ENCODE results near the gene LMX1A.

The LMX1A gene

DNA sequence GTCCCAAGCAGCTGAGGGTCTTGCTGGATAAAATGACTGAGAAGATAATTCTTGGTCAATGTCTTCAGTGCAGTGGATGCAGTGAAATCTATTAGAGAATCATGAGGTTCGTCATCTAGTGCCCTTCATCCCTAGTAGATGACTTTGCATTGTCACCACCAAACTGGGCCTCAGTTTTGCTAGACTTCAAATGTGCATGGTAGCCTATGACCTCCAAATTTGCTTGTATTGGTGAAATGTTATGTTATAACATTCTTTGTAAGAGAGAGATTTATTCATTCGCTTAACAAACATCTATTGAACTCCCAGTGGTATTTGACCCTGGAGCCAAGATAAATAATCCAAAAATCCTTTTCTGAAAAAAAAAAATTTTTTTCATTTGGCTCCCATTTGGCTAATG lies 183.8 kb downstream of the LMX1A start:
- ChIA-PET CTCF (no interaction called here), POLR2A (no interaction called here)
- WGBS (ENCODE audit: insufficient coverage) = 100% methylated on average over 1 of the region's 2 CpGs
- Histone ChIP-seq H3K27ac (ENCODE audit: insufficient read depth in 1 of 2, low read depth in 1 of 2, low read length in 2 of 2, poor library complexity in 1 of 2, severe bottlenecking in 2 of 2) (no peak overlapping the region), H3K4me1 (ENCODE audit: control extremely low read depth in 1 of 4, control insufficient read depth in 4 of 4, insufficient read depth in 4 of 4, low read length in 3 of 4) (no peaks in the 10 kb centered on the region), H3K27me3 (replicated peaks in 2 of 5; ENCODE audit: control insufficient read depth in 4 of 5, insufficient read depth in 5 of 5, low read length in 4 of 5) (peaks cover 0 to 12% (median 0%) of the 10 kb centered on the region in 5 experiments), H3K9me3 (ENCODE audit: control extremely low read depth in 1 of 5, control insufficient read depth in 4 of 5, insufficient read depth in 2 of 5, low read depth in 1 of 5, low read length in 4 of 5) (no peaks in the 10 kb centered on the region), H3K36me3 (ENCODE audit: control insufficient read depth in 4 of 4, insufficient read depth in 4 of 4, low read length in 3 of 4) (no peaks in the 10 kb centered on the region), H3K4me3 (ENCODE audit: control insufficient read depth in 1 of 7, extremely low read depth in 1 of 7, insufficient read depth in 4 of 7, low read depth in 2 of 7, low read length in 6 of 7) (no peak overlapping the region)
- DNase-seq = no peak

GRCh38 chr1:165169729-165170128 lies 186.8 kb downstream of the LMX1A start:
- H3K9me3 ChIP-seq (ENCODE audit: control extremely low read depth in 1 of 5, control insufficient read depth in 4 of 5, insufficient read depth in 2 of 5, low read depth in 1 of 5, low read length in 4 of 5) = no peaks in the 10 kb centered on the region
- POLR2A ChIA-PET = no interaction called here
- no peaks in the 10 kb centered on the region for H3K4me1 ChIP-seq (ENCODE audit: control extremely low read depth in 1 of 4, control insufficient read depth in 4 of 4, insufficient read depth in 4 of 4, low read length in 3 of 4)
- WGBS (ENCODE audit: insufficient coverage) = 100% methylated on average over 1 of the region's 3 CpGs
- peaks cover 0 to 12% (median 0%) of the 10 kb centered on the region in 5 experiments for H3K27me3 ChIP-seq (replicated peaks in 2 of 5; ENCODE audit: control insufficient read depth in 4 of 5, insufficient read depth in 5 of 5, low read length in 4 of 5)
- H3K36me3 ChIP-seq (ENCODE audit: control insufficient read depth in 4 of 4, insufficient read depth in 4 of 4, low read length in 3 of 4) = no peaks in the 10 kb centered on the region
- CTCF ChIA-PET = no interaction called here
- H3K27ac ChIP-seq (ENCODE audit: insufficient read depth in 1 of 2, low read depth in 1 of 2, low read length in 2 of 2, poor library complexity in 1 of 2, severe bottlenecking in 2 of 2) = no peak overlapping the region
- no peak for DNase-seq
- H3K4me3 ChIP-seq (ENCODE audit: control insufficient read depth in 1 of 7, extremely low read depth in 1 of 7, insufficient read depth in 4 of 7, low read depth in 2 of 7, low read length in 6 of 7) = no peak overlapping the region

- no peak overlapping the region for H3K27ac ChIP-seq (ENCODE audit: insufficient read depth in 1 of 2, low read depth in 1 of 2, low read length in 2 of 2, poor library complexity in 1 of 2, severe bottlenecking in 2 of 2)
- no peaks in the 10 kb centered on the region for H3K9me3 ChIP-seq (ENCODE audit: control extremely low read depth in 1 of 5, control insufficient read depth in 4 of 5, insufficient read depth in 2 of 5, low read depth in 1 of 5, low read length in 4 of 5)
- ChIA-PET CTCF (no interaction called here), POLR2A (no interaction called here)
- DNase-seq = no peak
- H3K4me3 ChIP-seq (ENCODE audit: control insufficient read depth in 1 of 7, extremely low read depth in 1 of 7, insufficient read depth in 4 of 7, low read depth in 2 of 7, low read length in 6 of 7) = no peak overlapping the region
- H3K27me3 ChIP-seq (replicated peaks in 2 of 5; ENCODE audit: control insufficient read depth in 4 of 5, insufficient read depth in 5 of 5, low read length in 4 of 5) = peaks cover 0 to 12% (median 0%) of the 10 kb centered on the region in 5 experiments
- no peaks in the 10 kb centered on the region for H3K4me1 ChIP-seq (ENCODE audit: control extremely low read depth in 1 of 4, control insufficient read depth in 4 of 4, insufficient read depth in 4 of 4, low read length in 3 of 4)
- WGBS (ENCODE audit: insufficient coverage) = 0% methylated on average over 1 of the region's 1 CpG
- H3K36me3 ChIP-seq (ENCODE audit: control insufficient read depth in 4 of 4, insufficient read depth in 4 of 4, low read length in 3 of 4) = no peaks in the 10 kb centered on the region
These were observed 187.5 kb downstream of the LMX1A start for GRCh38 chr1:165169028-165169427.

DNA sequence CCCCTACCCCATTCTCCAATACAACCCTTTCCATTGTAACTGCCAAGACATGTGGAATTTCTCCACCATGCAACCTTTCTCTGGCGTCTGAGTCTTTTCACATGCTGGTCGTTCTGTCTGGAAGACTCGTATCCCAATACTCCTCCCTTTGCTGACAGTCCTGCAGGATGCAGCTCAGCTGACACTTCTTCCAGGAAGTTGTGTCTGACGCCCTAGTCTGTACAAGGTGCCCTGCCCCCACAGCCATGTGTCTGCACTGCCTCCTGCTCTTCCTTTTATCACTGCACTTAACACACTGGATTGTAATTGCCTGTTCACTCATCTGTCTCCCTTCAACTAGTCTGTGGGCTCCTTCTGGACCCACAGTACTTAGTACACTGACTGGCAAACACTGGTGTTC lies 188.0 kb downstream of the LMX1A start:
- POLR2A ChIA-PET = no interaction called here
- CTCF ChIA-PET = no interaction called here
- 65% methylated on average over 4 of the region's 4 CpGs for WGBS (ENCODE audit: insufficient coverage)

GRCh38 chr1:165162671-165163241 lies 193.8 kb downstream of the LMX1A start:
- Histone ChIP-seq H3K9me3 (ENCODE audit: control extremely low read depth in 1 of 5, control insufficient read depth in 4 of 5, insufficient read depth in 2 of 5, low read depth in 1 of 5, low read length in 4 of 5) (no peaks in the 10 kb centered on the region), H3K27me3 (replicated peaks in 2 of 5; ENCODE audit: control insufficient read depth in 4 of 5, insufficient read depth in 5 of 5, low read length in 4 of 5) (peaks cover 0 to 11% (median 0%) of the 10 kb centered on the region in 5 experiments), H3K4me1 (ENCODE audit: control extremely low read depth in 1 of 4, control insufficient read depth in 4 of 4, insufficient read depth in 4 of 4, low read length in 3 of 4) (no peaks in the 10 kb centered on the region), H3K36me3 (ENCODE audit: control insufficient read depth in 4 of 4, insufficient read depth in 4 of 4, low read length in 3 of 4) (no peaks in the 10 kb centered on the region), H3K4me3 (ENCODE audit: control insufficient read depth in 1 of 7, extremely low read depth in 1 of 7, insufficient read depth in 4 of 7, low read depth in 2 of 7, low read length in 6 of 7) (no peak overlapping the region), H3K27ac (ENCODE audit: insufficient read depth in 1 of 2, low read depth in 1 of 2, low read length in 2 of 2, poor library complexity in 1 of 2, severe bottlenecking in 2 of 2) (no peak overlapping the region)
- DNase-seq = peak in 1 of 3 donors; percentile 5
- ChIA-PET POLR2A (interaction anchor here (0.5 kb wide), 1 partner anchor 624 kb away, joined by 3 read pairs; no protein-coding TSS in a partner anchor), CTCF (interaction anchor here (2.7 kb wide), 1 partner anchor 20 kb away, joined by 7 read pairs; no protein-coding TSS in a partner anchor)
- 45% methylated on average over 9 of the region's 11 CpGs for WGBS (ENCODE audit: insufficient coverage)

More for the DNA sequence above, 188.0 kb downstream of the LMX1A start:
- no peaks in the 10 kb centered on the region for H3K4me1 ChIP-seq (ENCODE audit: control extremely low read depth in 1 of 4, control insufficient read depth in 4 of 4, insufficient read depth in 4 of 4, low read length in 3 of 4)
- H3K27me3 ChIP-seq (replicated peaks in 2 of 5; ENCODE audit: control insufficient read depth in 4 of 5, insufficient read depth in 5 of 5, low read length in 4 of 5) = peaks cover 0 to 12% (median 0%) of the 10 kb centered on the region in 5 experiments
- H3K36me3 ChIP-seq (ENCODE audit: control insufficient read depth in 4 of 4, insufficient read depth in 4 of 4, low read length in 3 of 4) = no peaks in the 10 kb centered on the region
- H3K4me3 ChIP-seq (ENCODE audit: control insufficient read depth in 1 of 7, extremely low read depth in 1 of 7, insufficient read depth in 4 of 7, low read depth in 2 of 7, low read length in 6 of 7) = no peak overlapping the region
- H3K9me3 ChIP-seq (ENCODE audit: control extremely low read depth in 1 of 5, control insufficient read depth in 4 of 5, insufficient read depth in 2 of 5, low read depth in 1 of 5, low read length in 4 of 5) = no peaks in the 10 kb centered on the region
- H3K27ac ChIP-seq (ENCODE audit: insufficient read depth in 1 of 2, low read depth in 1 of 2, low read length in 2 of 2, poor library complexity in 1 of 2, severe bottlenecking in 2 of 2) = no peak overlapping the region
- no peak for DNase-seq

DNA sequence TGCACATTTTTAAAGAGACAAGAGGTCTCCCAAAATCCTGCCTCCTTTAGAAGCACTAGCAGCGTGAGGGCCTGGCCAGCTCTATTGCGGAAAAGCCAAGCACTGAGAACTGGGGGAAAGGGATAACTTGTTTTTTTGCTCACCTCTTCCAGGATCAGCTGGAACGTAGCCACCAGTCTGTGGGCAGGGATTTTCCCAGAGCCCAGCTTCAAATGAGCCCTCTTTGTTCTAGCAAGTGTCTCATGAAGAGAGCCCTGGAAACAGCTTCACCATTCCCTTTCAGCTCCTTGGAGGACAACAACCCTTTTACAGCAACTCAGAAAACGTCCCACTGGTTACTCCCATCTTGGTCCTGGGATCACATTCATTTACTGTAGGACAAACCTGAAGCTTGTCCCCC lies 195.4 kb downstream of the LMX1A start:
- Histone ChIP-seq H3K9me3 (ENCODE audit: control extremely low read depth in 1 of 5, control insufficient read depth in 4 of 5, insufficient read depth in 2 of 5, low read depth in 1 of 5, low read length in 4 of 5) (peaks cover 0 to 3% (median 0%) of the 10 kb centered on the region in 5 experiments), H3K27ac (ENCODE audit: insufficient read depth in 1 of 2, low read depth in 1 of 2, low read length in 2 of 2, poor library complexity in 1 of 2, severe bottlenecking in 2 of 2) (no peak overlapping the region), H3K4me3 (ENCODE audit: control insufficient read depth in 1 of 7, extremely low read depth in 1 of 7, insufficient read depth in 4 of 7, low read depth in 2 of 7, low read length in 6 of 7) (no peak overlapping the region), H3K4me1 (ENCODE audit: control extremely low read depth in 1 of 4, control insufficient read depth in 4 of 4, insufficient read depth in 4 of 4, low read length in 3 of 4) (no peaks in the 10 kb centered on the region), H3K27me3 (replicated peaks in 2 of 5; ENCODE audit: control insufficient read depth in 4 of 5, insufficient read depth in 5 of 5, low read length in 4 of 5) (peaks cover 0 to 13% (median 2%) of the 10 kb centered on the region in 5 experiments), H3K36me3 (ENCODE audit: control insufficient read depth in 4 of 4, insufficient read depth in 4 of 4, low read length in 3 of 4) (no peaks in the 10 kb centered on the region)
- DNase-seq = no peak
- ChIA-PET POLR2A (no interaction called here), CTCF (interaction anchor here (1.0 to 2.7 kb wide), 2 partner anchors 15 to 18 kb away, joined by 3 to 7 read pairs; no protein-coding TSS in a partner anchor)
- 85% methylated on average over 4 of the region's 4 CpGs for WGBS (ENCODE audit: insufficient coverage)

DNA sequence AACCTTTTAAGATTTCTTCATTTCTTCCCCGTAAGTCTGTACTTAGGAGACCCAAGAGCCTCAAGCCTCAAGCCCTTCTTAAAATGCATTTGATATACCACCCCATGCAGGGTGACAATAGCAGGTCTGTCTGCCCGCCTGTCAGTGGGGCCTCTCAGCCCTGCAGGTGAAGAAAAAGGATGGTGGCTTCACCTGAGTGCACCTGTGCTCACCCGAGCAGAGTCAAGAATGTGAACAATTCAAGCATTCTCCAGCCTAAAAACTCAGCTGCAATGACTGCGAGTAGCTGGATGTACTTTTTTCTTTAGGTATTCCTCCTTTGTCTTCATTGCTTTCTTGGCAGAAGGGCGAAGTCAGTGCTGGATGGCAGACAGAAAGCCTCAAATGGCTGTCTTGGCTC lies 203.3 kb downstream of the LMX1A start:
- Histone ChIP-seq H3K9me3 (ENCODE audit: control extremely low read depth in 1 of 5, control insufficient read depth in 4 of 5, insufficient read depth in 2 of 5, low read depth in 1 of 5, low read length in 4 of 5) (peaks cover 0 to 4% (median 0%) of the 10 kb centered on the region in 5 experiments), H3K36me3 (ENCODE audit: control insufficient read depth in 4 of 4, insufficient read depth in 4 of 4, low read length in 3 of 4) (no peaks in the 10 kb centered on the region), H3K27ac (ENCODE audit: insufficient read depth in 1 of 2, low read depth in 1 of 2, low read length in 2 of 2, poor library complexity in 1 of 2, severe bottlenecking in 2 of 2) (no peak overlapping the region), H3K4me1 (ENCODE audit: control extremely low read depth in 1 of 4, control insufficient read depth in 4 of 4, insufficient read depth in 4 of 4, low read length in 3 of 4) (no peaks in the 10 kb centered on the region), H3K4me3 (ENCODE audit: control insufficient read depth in 1 of 7, extremely low read depth in 1 of 7, insufficient read depth in 4 of 7, low read depth in 2 of 7, low read length in 6 of 7) (no peak overlapping the region), H3K27me3 (replicated peaks in 2 of 5; ENCODE audit: control insufficient read depth in 4 of 5, insufficient read depth in 5 of 5, low read length in 4 of 5) (peaks cover 2 to 21% (median 6%) of the 10 kb centered on the region in 5 experiments)
- ChIA-PET POLR2A (no interaction called here), CTCF (interaction anchor here (1.4 kb wide), 1 partner anchor 10 kb away, joined by 3 read pairs; no protein-coding TSS in a partner anchor)
- DNase-seq = no peak
- 91% methylated on average over 4 of the region's 5 CpGs for WGBS (ENCODE audit: insufficient coverage)

All from common myeloid progenitor, CD34-positive (primary cell).